ENCODE results near the gene PDE11A.

DNA sequence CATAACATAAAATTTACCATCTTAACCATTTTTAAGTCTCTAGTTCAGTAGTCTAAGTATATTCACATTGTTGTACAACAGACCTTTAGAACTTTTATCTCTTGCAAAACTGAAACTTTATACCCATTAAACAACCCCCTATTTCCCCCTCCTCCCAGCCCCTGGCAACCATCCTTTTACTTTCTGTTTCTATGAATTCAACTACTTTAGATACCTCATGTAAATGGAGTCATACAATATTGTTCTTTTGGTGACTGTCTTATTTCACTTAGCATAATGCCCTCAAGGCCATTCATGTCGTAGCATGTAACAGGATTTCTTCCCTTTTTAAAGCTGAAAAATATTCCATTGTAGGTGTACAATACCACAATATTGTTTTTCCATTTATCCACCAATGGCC is 129.8 kb downstream of the PDE11A start:
- no peak for TF ChIP-seq EZH2phosphoT487 (IDR thresholded peaks at IDR 0.05; ENCODE audit: insufficient read depth, low read depth)
- no peak for TF ChIP-seq EZH2 (IDR thresholded peaks at IDR 0.05; ENCODE audit: insufficient read depth, poor library complexity, severe bottlenecking)

All from GM23248 (cell line).